HG02588 (cell line): ENCODE data around the gene MAP4K2.

ENCODE experiments used
- ATAC-seq: cut with Tn5 transposase; IDR thresholded peaks from one replicate; pipeline ENCODE4 v1.9.1; 2021; ENCODE audit warnings: mild to moderate bottlenecking, moderate library complexity; ENCODE audit not compliant: unreplicated experiment

Gene MAP4K2

GRCh38 chr11:64771861-64772260 is 31.2 kb downstream of the MAP4K2 start:
- ATAC-seq, result no peak

- no peak for ATAC-seq
Observed at GRCh38 chr11:64770120-64770519, 32.9 kb downstream of the MAP4K2 start.

GRCh38 chr11:64769283-64769682 is 33.7 kb downstream of the MAP4K2 start:
- no peak for ATAC-seq

DNA sequence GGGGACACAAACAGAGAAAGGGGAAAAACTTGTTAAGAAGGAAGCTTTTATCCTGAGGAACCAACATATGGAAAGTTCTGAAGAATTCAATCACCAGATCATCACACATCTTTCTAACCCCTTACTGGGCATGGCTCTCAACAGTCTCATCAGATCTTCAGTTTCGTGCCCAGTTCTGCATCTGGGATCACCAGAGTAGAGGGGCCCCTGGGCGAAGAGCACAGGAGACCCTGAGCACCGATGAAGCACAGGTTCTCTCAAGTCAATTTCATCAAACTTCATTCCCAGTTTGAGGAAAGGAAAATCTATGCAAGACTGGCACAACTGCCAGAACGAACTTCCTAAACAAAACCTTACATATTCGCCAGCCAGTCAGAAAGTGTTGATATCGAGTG is 34.7 kb downstream of the MAP4K2 start:
- no peak for ATAC-seq

GRCh38 chr11:64767344-64768299 is 35.4 kb downstream of the MAP4K2 start:
- ATAC-seq, result no peak

GRCh38 chr11:64766881-64767280 is 36.1 kb downstream of the MAP4K2 start:
- ATAC-seq, result no peak

DNA sequence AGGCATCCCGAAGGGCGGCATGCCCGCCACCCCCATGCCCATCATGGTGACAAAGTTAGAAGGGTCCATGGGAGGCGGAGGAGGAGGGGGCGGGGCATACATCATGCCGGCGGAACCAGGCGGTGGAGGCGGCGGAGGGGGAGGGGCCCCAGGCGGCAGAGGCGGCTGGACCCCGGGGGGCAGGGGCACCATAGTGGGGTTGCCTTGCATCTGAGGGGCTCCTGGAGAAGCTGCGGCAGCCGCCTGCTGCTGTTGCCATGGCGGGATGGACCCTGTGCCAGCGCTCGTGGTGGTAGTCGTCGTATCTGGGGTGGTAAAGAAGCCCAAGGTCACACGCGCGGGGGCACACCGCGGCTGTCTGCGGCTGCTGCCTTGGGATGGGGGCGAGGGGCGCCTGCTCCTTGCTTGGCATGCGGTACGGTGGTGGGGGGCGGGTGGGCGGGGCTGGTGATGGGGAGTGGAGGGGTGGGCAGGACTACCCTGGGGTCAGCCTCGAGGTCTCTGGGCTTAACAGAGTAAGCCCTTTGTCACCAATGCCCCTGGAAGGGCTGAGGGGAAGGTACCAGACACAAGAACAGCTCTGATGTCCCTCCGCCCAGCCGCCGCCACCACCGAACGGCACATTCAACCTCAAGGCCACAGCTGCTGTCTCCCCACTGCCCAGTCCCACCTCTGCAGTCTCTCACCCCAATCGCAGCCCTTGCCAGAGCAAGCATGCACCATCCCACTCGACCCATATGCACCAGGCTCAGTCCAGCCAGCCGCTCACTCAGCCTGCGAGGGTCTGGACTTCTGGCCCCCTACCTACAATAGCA is 37.0 kb downstream of the MAP4K2 start:
- no peak for ATAC-seq

DNA sequence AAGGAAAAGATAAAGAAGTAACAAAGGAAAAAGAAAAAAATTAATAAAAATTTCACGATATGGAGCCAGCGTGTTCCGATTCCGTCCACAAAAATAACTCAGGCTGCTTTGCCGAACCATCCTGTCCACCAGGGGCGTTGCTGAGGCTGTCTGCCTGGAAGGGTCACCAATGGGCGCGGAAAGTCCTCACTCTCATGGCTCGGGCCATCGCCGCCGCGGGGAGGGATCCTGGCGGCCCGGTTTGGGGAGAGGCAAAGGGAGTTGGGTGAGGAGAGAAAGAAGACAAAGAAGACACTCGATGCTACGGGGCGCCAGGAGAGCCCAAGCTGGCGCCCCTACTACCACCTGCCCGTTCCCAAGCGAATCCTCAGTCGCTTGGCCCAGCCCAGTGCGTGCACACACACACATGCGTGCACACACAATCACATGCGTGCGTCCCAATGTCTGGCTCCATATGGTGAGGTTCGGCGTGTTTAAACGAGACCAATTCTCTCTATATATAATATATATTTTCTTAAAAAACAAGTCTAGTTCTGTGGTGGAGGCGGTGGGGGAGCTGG is 37.6 kb downstream of the MAP4K2 start:
- no peak for ATAC-seq

- ATAC-seq, result no peak
Observed at GRCh38 chr11:64764753-64765152, 38.3 kb downstream of the MAP4K2 start.

GRCh38 chr11:64764040-64764611 is 38.9 kb downstream of the MAP4K2 start:
- ATAC-seq, result no peak

DNA sequence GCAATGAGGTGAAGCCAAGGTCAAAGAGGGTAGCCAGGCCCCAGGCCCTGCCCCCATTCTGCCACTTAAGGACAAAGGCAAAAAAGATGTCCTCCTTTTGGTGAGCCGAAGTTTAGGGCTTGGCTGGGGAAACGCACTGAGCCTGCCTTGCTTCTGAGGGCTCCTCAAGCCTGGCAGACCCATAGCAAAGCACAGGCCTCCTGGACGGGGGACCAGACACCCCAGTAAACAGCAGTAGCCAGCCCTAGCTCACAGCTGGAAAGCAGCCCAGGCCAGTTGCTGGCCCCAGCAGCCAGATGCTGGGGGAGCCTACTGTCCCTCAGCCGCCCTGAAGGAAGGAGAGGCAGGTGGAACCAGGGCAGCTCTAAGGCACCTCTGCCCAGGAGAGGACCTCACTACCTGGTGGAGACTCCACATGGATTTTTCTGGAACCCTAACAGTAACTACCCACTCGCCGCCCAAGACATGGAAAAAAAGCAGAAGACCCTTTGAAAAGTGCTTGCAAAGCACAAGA is 39.4 kb downstream of the MAP4K2 start:
- no peak for ATAC-seq

DNA sequence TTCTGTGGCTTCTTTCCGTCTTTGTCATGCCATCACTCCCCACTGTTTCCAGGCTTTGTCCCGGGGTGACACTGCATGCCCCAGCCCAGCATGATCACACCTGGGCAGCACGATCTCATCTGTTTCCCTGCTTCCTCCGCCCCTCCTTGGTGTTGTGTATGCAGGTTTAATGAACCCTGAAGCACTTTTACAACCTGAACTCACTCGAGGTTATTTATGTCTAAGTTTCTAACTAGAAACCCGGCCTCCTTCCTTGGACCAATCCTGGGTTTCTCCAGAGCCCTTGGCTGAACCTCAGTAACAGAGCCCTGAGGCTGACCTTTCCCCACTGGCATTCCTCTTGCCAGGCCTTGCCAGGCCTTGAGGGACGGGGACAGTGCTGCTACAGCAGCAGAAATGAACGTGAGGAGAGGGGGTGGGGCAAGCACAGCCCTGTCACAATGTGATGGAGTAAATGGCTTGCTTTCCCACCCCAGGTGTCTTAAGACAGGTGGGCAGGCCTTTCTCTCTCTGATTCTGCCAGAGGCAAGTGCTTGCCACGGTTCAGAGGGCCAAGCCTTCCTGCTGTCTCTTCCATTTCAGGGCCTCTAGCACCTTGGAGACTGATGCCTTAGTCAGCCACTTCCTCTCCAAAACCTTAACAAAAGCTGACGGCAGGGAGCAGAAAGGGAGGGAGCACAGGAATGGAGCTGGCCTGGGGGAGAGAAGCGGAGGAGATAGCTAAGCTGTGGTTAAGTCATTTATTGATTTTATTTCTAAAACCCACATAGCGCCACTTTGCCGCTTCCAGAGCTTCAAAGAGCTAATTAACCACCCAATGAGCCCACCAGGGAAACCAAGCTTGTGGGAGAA is 40.1 kb downstream of the MAP4K2 start:
- no peak for ATAC-seq

GRCh38 chr11:64762277-64762673 is 40.7 kb downstream of the MAP4K2 start:
- no peak for ATAC-seq

GRCh38 chr11:64760759-64761420 is 42.1 kb downstream of the MAP4K2 start:
- no peak for ATAC-seq

- ATAC-seq, result no peak
Observed at GRCh38 chr11:64759722-64760719, 43.0 kb downstream of the MAP4K2 start, which contains the start of gene PYGM. TSS of gene PYGM (minus strand) at chr11:64759974. CDS start at chr11:64759898, 76 bp downstream.

DNA sequence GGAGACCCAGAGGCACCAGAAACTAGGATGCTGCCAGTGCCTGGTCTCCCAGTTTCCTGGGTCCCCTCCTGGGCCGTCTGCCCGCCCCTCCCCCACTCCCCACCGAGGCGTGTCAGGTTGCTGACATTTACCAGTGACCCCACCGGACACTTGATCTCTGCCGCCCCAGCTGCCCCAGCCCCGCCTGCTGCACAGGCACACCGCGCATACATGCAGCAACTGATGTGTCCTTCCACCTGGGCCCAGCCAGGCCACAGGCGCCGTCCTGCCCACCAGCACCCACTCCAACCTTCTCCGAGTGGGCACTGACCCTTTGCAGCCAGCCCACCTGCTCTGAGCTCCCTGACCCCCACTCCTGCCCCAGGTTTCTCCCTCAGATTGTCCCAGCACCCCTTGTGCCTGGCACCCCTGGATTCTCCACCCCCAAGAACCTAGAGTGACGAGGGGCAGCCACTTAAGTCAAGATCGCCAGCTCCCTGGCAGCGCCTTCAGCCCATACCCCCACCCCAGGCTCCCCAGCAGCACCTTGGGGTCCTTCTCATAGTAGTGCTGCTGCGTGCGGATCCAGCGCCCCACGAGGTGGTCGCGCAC is 43.8 kb downstream of the MAP4K2 start:
- no peak for ATAC-seq

DNA sequence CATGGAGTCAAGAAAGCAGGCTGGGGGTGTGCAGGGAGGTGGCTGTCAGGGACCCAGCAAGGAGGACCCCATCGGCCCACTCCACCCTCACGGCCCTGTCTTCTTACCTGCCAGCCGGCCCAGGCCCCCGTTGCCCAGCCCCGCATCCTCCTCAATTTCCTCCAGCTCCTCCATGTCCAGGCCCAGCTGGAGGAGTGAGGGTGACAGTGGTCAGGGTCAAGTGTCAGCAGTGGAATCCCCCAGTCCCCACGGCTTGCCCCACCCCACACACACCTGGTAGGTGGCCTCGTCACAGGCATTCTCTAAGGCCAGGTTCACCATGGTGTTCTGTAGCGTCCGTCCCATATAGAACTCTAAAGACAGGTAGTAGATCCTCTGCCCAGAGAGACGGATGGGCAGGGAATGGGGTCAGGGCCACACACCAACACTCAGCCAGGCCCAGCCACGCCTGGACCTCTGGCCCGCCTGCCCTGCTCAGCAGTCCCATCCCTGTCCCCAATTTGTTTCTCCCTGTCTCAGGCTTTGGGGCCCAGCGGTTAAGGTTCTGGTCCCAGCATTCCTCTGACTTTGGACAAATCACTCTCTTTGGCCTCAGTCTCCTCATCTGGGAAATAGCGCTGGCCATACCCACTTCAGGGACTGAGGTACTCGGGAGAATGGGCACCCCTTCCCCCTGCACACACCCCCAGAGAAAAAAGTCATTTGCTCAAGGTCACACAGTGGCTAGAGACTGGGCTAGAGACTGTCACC is 44.5 kb downstream of the MAP4K2 start:
- no peak for ATAC-seq
